Adrenal gland (tissue), 5 donors: ENCODE measurements around the gene ALDH8A1.

Experiments
- POLR2A ChIP-seq, 2 donors: fragments of 450-650 bp; IDR thresholded peaks; one replicate each; pipeline ENCODE4 v1.6.1; 2017; ENCODE audit warnings: antibody characterized with exemption in 2 of 2, mild to moderate bottlenecking in 2 of 2, moderate library complexity in 1 of 2
- TF ChIP-seq, protein P1 (sequence below), 6 experiments: fragments of 450-650 bp in 4 of 6; fragments of 200-600 bp in 2 of 6; sonication (generic) in 1 of 6; IDR thresholded peaks; 1 replicate in 5 of 6; 2 replicates in 1 of 6; pipeline versions ENCODE4 v1.5.1 to v1.8.0; 2016 to 2021; ENCODE audit warnings: antibody characterized with exemption in 6 of 6, mild to moderate bottlenecking in 2 of 6, moderate library complexity in 1 of 6
- donor health status: DM: no; HTN: no; CAD: no.

DNA sequence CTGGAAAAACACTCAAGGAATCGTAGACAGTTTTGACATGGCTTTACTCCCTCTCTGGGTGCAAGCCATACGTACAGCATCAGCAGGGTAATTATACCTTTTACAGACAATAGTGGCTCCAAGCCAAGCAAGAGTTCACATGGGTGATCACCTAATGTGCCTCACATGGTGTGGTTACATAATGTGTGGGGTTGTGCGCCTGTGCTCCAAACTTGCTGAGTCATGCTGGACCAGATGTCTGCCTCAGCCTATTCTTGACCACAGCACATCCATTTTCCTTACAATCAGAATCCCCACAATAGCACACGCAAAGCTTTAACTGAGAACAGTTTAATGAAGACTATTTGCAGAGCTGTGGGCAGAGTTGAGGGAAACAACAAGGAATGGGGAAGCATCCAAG is 74.5 kb downstream of the ALDH8A1 start:
- TF ChIP-seq, protein P1, sequence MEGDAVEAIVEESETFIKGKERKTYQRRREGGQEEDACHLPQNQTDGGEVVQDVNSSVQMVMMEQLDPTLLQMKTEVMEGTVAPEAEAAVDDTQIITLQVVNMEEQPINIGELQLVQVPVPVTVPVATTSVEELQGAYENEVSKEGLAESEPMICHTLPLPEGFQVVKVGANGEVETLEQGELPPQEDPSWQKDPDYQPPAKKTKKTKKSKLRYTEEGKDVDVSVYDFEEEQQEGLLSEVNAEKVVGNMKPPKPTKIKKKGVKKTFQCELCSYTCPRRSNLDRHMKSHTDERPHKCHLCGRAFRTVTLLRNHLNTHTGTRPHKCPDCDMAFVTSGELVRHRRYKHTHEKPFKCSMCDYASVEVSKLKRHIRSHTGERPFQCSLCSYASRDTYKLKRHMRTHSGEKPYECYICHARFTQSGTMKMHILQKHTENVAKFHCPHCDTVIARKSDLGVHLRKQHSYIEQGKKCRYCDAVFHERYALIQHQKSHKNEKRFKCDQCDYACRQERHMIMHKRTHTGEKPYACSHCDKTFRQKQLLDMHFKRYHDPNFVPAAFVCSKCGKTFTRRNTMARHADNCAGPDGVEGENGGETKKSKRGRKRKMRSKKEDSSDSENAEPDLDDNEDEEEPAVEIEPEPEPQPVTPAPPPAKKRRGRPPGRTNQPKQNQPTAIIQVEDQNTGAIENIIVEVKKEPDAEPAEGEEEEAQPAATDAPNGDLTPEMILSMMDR (IDR thresholded peaks at IDR 0.05) = no peak
- no peak for TF ChIP-seq POLR2A (IDR thresholded peaks at IDR 0.05)
